PC-9 (cell line): ENCODE results near the gene CHMP1B.

Source experiments
- CTCF ChIP-seq: fragments of 200-600 bp; sonication (generic); conservative IDR thresholded peaks from 2 replicates; pipeline ENCODE4 v1.6.1; 2017; ENCODE audit warnings: mixed run types, antibody characterized with exemption, mild to moderate bottlenecking, moderate library complexity
- EZH2 ChIP-seq: fragments of 200-600 bp; sonication (generic); IDR thresholded peaks from 2 replicates; pipeline ENCODE4 v1.8.0; 2017; ENCODE audit warnings: antibody characterized with exemption, low read depth

- TF ChIP-seq CTCF (no peak), EZH2 (no peak)
Measured at GRCh38 chr18:11851146-11851805, at the start of gene CHMP1B.
